Psoas muscle (tissue), 8 donors: ENCODE measurements around the gene ERC2. TPM values are rescaled to one million over a fixed set of nuclear protein-coding genes. Genes with fewer than 3 reads are reported as not detected.

Source experiments
- ATAC-seq, 4 donors: fragments of 200-7000 bp; cut with Tn5 transposase; one replicate each; pipeline ENCODE4 v1.9.1; 2020; ENCODE audit warnings: moderate library complexity in 3 of 4, mild to moderate bottlenecking in 2 of 4
- DNase-seq, 2 donors: peaks; one replicate each; pipeline ENCODE4 v3.0.0-alpha.2; 2020
- H3K27ac ChIP-seq: fragments of 200-600 bp; one replicate; pipeline ENCODE4 v1.8.0; 2022
- H3K27me3 ChIP-seq, 3 donors: fragments of 200-600 bp in 1 of 3; one replicate each; pipeline versions ENCODE4 v1.6.1 to v1.8.0; 2013 to 2022; ENCODE audit warnings: low read length in 2 of 3, mild to moderate bottlenecking in 2 of 3, moderate library complexity in 1 of 3; ENCODE audit not compliant: insufficient read depth in 3 of 3
- H3K36me3 ChIP-seq, 2 donors: fragments of 200-600 bp in 1 of 2; one replicate each; pipeline versions ENCODE4 v1.6.1 to v1.8.0; 2013 to 2022; ENCODE audit warnings: low read depth in 1 of 2, mild to moderate bottlenecking in 1 of 2, moderate library complexity in 1 of 2; ENCODE audit not compliant: insufficient read depth in 1 of 2
- H3K4me1 ChIP-seq: fragments of 200-600 bp; one replicate; pipeline ENCODE4 v1.8.0; 2022
- H3K4me3 ChIP-seq: fragments of 200-600 bp; one replicate; pipeline ENCODE4 v1.8.0; 2022; ENCODE audit warnings: mild to moderate bottlenecking
- H3K9me3 ChIP-seq: fragments of 200-600 bp; one replicate; pipeline ENCODE4 v1.8.0; 2022
- CTCF ChIP-seq: fragments of 200-600 bp; IDR thresholded peaks from one replicate; pipeline ENCODE4 v1.8.0; 2022; ENCODE audit warnings: antibody characterized with exemption
- WGBS, 3 donors: extraction: QIAGEN DNeasy Blood & Tissue Kit; methylation state at CpG; one replicate each; pipeline versions ENCODE4 v1.1.6 to v1.1.7; 2013; 5-methylcytosine and 5-hydroxymethylcytosine counted together
- intact Hi-C, 2 donors: fragments of 100-400 bp; cut with DNase I; formaldehyde crosslinking; loops; one replicate each; pipeline versions ENCODE4 v1.11.0 to v1.14.2; 2022
- polyA plus RNA-seq, 3 donors: library from polyadenylated mRNA; stranded (reverse); fragments of 200-250 nt; gene quantifications; one replicate each; pipeline ENCODE4 v1.2.3, GENCODE V29; 2013
- total RNA-seq, 4 donors: library from RNA; stranded (reverse); fragmentation: NEBNext Ultra II Directional in 2 of 4; extraction: Animal tissue kit (Norgen Biotek cat#: 25700) in 2 of 4; gene quantifications; one replicate each; pipeline versions ENCODE4 v1.2.1 to v1.2.4, GENCODE V29; 2021 to 2023
- donor health status: healthy with polysubstance abuse.
- donor health status: DM: no; HTN: no; CAD: no; lungs with moderate emphysema.
- donor health status: Bipolar disorder and iron deficiency.
- donor health status: healthy.
- donor health status: DM: yes; HTN: yes; CAD: no.
- donor health status: DM: no; HTN: no; CAD: no.
- donor health status: DM: no; HTN: no; CAD: no.
- donor health status: DM: yes; HTN: yes; CAD: no.

ERC2 gene
- total and polyA plus RNA-seq, 7 donors, result 0.04 to 0.15 TPM; not detected in 5

GRCh38 chr3:55709411-55710012 lies 758.8 kb downstream of the ERC2 start:
- no peak for TF ChIP-seq CTCF
- 55 to 56% (median 55%) methylated on average over 8 of the region's 8 CpGs for WGBS, 3 donors
- H3K36me3 ChIP-seq, result no peaks in the 10 kb centered on the region
- H3K27me3 ChIP-seq, result no peaks in the 10 kb centered on the region
- no peaks in the 10 kb centered on the region for H3K4me1 ChIP-seq
- intact Hi-C loops, result no loop called here
- H3K4me3 ChIP-seq, result no peak overlapping the region
- H3K27ac ChIP-seq, result no peak overlapping the region
- DNase-seq (no peak), ATAC-seq (no peak)
- H3K9me3 ChIP-seq, result no peaks in the 10 kb centered on the region

- Histone ChIP-seq H3K27ac (no peak overlapping the region), H3K36me3 (no peaks in the 10 kb centered on the region), H3K4me1 (no peaks in the 10 kb centered on the region), H3K9me3 (no peaks in the 10 kb centered on the region), H3K27me3 (no peaks in the 10 kb centered on the region), H3K4me3 (no peak overlapping the region)
- 79 to 82% (median 80%) methylated on average over 7 of the region's 7 CpGs for WGBS, 3 donors
- no peak for ATAC-seq
- intact Hi-C loops, result no loop called here
- no peak for TF ChIP-seq CTCF
- DNase-seq, result no peak
Observed at GRCh38 chr3:55708921-55709320, 759.3 kb downstream of the ERC2 start.

GRCh38 chr3:55708242-55708641 lies 760.0 kb downstream of the ERC2 start:
- no peaks in the 10 kb centered on the region for H3K4me1 ChIP-seq
- no peak overlapping the region for H3K27ac ChIP-seq
- no peak overlapping the region for H3K4me3 ChIP-seq
- 79 to 86% (median 80%) methylated on average over 3 of the region's 3 CpGs for WGBS, 3 donors
- H3K36me3 ChIP-seq, result no peaks in the 10 kb centered on the region
- H3K9me3 ChIP-seq, result no peaks in the 10 kb centered on the region
- no peaks in the 10 kb centered on the region for H3K27me3 ChIP-seq
- ATAC-seq, result no peak
- no peak for DNase-seq
- no peak for TF ChIP-seq CTCF
- intact Hi-C loops, result no loop called here

- Histone ChIP-seq H3K4me1 (no peaks in the 10 kb centered on the region), H3K4me3 (no peak overlapping the region), H3K36me3 (no peaks in the 10 kb centered on the region), H3K27ac (no peak overlapping the region), H3K27me3 (no peaks in the 10 kb centered on the region), H3K9me3 (no peaks in the 10 kb centered on the region)
- DNase-seq, result no peak
- intact Hi-C loops, result no loop called here
- 0 to 67% (median 0%) methylated on average over 1 of the region's 1 CpG for WGBS, 3 donors
- ATAC-seq, result no peak
- TF ChIP-seq CTCF, result no peak
Observed at GRCh38 chr3:55704521-55704920, 763.7 kb downstream of the ERC2 start.

GRCh38 chr3:55702822-55703221 lies 765.4 kb downstream of the ERC2 start:
- intact Hi-C loops, result no loop called here
- ATAC-seq, result no peak

More at GRCh38 chr3:55702822-55703221, 765.4 kb downstream of the ERC2 start:
- no peaks in the 10 kb centered on the region for H3K4me1 ChIP-seq
- H3K4me3 ChIP-seq, result no peak overlapping the region
- 93 to 95% (median 94%) methylated on average over 6 of the region's 6 CpGs for WGBS, 3 donors
- TF ChIP-seq CTCF, result no peak
- no peaks in the 10 kb centered on the region for H3K27me3 ChIP-seq
- no peaks in the 10 kb centered on the region for H3K36me3 ChIP-seq
- DNase-seq, result no peak
- H3K9me3 ChIP-seq, result no peaks in the 10 kb centered on the region
- no peak overlapping the region for H3K27ac ChIP-seq
